CD4-positive, alpha-beta T cell treated with Interleukin-2 at 100 ng/mL for 4 hours (primary cell): ENCODE measurements around the gene TIMP2.

Source experiments
- DNase-seq: peaks from one replicate; pipeline ENCODE4 v3.0.0-alpha.2; 2020; ENCODE audit warnings: low spot score

TIMP2 gene

DNA sequence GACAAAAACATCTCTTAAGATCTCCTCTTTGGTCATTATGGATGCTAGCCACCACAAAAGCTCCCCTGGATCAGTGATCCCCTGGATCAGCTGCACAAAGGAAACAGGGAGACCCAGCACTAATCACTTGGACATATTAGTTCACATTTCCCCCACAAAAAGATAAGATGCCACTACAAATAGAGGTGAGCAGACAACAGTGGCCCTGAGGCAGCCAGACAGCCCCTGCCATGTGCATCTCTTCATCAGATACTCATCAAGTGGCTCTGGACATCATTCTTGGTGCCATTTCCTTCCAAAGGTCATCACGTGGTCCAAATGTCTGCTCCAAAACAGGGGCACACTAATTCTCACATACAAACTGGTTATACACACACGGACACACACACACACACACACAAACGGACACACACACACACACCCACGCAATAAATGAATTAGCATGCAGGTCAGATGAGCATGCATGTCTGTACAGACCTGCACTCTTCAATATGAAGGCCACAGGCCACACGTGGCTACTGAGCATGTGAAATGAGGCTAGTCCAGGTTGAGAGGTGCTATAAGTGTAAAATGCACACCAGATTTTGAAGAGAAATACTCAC lies 88.7 kb downstream of the TIMP2 start:
- no peak for DNase-seq

DNA sequence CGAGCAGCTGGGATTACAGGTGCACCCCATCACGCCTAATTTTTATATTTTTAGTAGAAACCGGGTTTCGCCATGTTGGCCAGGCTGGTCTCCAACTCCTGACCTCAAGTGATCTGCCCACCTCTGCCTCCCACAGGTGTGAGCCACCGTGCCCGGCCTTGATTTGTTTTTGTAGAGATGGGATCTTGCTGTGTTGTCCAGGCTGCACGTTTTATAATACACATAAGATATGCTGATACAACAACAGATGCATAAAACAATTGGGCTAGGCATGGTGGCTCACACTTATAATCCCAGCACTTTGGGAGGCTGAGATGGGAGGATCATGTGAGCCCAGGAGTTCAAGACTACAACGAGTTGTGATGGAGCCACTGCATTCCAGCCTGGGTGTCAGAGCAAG lies 90.6 kb downstream of the TIMP2 start:
- no peak for DNase-seq

- DNase-seq: no peak
Observed at GRCh38 chr17:78832541-78832810, 92.7 kb downstream of the TIMP2 start.

DNA sequence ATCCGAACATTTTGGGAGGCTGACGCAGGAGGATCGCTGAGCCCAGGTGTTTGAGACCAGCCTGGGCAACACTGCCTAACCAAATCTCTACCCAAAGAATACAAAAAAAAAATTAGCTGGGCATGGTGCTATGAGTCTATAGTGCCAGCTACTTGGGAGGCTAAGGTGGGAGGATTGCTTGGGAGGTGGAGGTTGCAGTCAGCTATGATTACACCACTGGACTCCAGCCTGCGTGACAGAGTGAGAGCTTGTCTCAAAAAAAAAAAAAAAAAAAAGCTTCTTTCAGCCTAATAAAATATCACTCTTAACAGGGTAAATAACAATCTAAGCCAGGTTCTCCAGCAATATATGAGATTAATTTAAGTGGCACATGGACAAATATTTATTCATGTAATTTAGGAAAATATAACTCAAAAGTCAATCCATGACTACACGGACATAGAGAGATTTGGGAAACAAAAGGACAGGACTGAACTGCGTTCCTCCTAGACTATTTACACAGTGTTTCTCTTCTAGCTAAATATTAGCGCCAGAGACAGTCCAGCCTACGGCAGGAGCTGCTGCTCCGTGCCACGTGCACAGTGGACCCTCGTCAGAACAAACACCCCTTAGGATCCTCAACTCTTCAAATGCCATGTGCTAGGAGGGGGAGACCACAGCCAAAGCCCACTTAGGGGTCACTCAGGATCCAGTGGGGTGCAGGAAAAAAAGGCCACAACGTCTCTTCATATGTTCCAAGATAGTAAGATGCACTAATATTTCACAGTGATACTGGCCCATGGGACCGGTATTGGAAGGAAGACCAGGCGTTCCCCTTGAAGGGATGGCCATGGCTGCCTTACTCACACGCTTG lies 93.3 kb downstream of the TIMP2 start:
- no peak for DNase-seq

DNA sequence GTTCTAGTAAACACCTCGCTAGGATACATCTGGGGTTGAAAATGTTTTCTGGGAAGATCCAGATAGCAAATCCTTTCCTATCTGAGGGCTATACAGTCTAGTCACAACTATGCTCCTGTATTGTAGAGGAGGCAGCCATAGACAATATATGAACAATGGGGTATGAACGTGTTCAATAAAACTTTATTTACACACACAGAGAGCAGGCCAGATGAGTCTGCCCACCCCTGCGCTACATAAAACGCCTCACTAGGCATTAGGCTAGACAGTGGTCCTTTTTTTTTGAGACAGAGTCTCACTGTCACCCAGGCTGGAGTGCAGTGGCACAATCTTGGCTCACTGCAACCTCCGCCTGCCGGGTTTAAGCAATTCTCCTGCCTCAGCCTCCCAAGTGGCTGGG lies 95.7 kb downstream of the TIMP2 start:
- no peak for DNase-seq

DNA sequence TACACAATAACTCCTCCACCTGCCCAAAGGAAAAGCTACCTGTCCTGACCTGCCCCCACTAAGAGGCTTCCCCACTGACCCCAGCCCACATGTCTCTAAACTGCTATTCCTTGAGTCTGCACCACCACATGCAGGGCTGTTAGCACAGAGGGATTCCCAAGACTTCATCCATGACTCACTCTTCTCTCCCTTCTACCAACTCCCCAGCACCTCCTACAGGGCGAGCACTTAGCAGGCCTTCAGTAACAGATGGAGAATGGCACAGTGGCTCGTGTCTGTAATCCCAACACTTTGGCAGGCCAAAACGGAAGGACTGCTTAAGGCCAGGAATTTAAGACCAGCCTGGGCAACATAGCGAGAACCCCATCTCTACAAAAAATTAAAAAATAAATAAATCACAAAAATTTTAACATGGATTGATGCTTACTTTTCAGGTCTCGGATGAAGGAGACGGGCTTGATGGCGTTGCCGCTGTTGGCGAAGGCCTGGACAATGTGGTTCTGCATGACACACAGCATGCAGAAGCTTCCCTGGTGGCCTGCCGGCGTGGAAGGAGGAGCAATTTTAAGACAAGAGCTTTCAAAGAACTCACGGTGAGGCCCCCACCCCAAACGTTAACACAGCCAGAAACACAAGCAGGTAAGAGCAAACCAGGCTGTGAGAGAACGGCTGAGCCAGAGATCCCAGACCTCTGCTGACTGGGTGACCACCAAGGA lies 96.6 kb downstream of the TIMP2 start:
- DNase-seq: no peak

GRCh38 chr17:78826836-78827509 lies 98.2 kb downstream of the TIMP2 start:
- DNase-seq: no peak

DNA sequence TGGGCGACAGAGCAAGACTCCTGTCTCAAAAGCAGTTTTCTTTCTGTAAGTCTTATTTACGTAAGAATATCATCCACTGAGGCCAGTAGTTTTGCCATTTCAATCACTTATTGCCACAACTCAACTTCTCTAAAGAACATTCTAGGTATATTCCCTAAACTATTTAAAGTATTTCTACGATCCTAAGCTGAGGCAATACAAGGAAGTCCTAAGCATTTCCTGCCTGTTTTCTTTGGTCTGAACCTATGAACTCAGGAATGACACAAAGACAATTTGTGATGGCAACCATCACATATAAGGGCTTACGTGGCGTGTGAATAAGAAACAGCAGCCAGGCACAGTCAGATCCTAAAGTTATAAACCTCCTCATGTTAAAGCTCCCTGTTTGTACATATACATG lies 98.8 kb downstream of the TIMP2 start:
- DNase-seq: no peak

DNA sequence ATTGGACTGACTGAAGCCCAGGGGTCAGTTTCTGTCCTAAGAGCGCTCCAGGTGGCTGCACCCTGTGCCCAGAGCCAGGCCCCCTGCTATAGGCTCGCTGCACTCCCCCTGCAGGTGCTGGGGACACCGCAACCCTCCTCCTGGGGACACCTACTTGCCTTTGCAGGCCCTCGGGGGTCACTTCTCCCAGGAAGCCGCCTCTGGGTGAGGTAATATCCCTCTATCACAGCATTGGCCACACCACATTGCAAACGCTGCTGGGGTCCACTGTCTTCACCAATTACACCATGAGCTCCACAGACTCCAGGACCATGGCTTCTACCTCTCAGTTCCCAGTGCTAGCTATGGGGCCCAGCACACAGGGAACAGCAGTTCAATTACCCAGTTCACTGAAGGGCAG lies 99.5 kb downstream of the TIMP2 start:
- no peak for DNase-seq

DNA sequence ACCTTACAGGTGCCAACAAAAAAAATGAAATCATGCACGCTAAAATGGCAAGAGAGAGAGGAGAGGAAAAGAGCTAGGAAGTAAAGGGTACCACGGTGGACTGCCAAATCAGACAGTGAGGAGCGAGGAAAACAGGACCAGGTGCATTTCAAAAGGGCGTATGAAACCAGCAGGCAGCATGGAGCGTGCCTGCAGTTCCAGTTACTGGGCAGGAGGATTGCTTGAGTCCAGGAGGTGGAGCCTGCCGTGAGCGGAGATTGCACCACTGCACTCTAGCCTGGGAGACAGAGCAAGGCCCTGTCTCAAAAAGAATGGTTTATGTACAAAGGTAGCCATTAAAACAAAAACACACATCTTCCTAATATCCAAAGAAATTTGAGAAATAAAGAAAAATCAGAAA lies 100.9 kb downstream of the TIMP2 start:
- DNase-seq: no peak

GRCh38 chr17:78823282-78824046 lies 101.7 kb downstream of the TIMP2 start:
- DNase-seq: no peak

- no peak for DNase-seq
Observed at GRCh38 chr17:78822552-78822951, 102.6 kb downstream of the TIMP2 start.

- DNase-seq: no peak
Observed at GRCh38 chr17:78821961-78822360, 103.2 kb downstream of the TIMP2 start.

DNA sequence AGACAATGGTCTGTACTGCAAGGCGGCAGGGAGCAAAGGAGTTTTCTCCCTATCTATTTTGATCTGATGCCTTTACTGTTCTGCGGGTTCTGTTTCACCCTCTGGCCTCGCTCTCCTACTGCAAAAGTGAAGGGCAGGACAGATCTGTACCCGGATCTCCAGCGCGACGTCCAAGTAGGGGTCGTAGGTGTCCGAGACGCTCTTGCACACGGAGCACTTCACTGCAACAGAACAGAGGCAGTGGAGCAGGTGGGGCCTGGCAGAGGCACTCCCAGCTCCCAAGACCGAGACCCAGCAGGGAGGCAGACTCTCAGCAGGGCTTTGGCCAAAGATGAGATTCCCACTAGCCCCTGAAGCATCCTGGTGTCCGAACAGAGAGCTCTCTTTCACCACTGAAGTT lies 104.3 kb downstream of the TIMP2 start:
- no peak for DNase-seq

DNA sequence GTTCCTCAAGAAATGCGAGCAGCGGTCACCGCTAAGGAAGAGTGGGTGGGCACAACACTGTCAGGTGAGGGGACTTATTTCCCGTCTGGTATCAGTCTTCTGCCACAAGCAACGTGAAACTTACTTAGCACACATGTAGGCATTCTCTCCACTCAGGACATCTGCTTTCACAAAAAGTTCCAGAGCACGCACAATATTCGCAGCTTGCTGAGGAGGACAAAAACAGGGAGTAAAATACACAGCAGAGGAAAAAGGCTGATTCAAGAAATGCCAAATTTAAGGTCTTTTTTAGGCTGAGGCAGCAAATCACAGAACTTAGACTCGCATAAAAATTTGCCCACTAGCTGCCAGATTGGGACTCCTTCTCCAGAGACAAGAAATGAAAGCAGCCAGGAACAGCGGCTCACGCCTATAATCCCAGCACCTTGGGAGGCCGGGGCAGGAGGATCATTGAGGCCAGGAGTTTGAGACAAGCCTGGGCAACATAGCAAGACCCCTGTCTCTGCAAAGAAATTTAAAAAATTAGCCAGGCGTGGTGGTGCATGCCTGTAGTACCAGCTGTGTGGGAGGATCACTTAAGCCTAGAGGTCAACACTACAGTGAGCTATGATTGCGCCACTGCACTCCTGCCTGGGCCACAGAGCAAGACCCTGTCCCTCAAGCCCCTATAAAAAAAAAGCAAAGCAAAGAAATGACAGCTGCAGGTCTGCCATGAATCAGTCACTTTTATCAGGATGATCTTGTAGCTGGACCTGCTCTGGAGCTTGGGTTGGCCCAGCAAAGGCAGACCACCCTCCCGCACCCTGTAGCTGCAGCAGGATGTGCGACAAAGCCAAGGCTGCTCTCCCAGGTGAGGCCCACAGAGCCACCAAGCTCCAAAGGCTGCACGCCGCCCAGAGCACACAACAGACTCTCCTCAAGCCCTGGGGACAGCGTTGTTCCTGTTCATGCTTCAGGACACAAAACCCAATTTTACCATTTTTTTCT lies 105.1 kb downstream of the TIMP2 start:
- no peak for DNase-seq

- no peak for DNase-seq
Observed at GRCh38 chr17:78819402-78819801, 105.8 kb downstream of the TIMP2 start.

GRCh38 chr17:78818932-78819331 lies 106.3 kb downstream of the TIMP2 start:
- peak; percentile 56 for DNase-seq

- no peak for DNase-seq
Observed at GRCh38 chr17:78818152-78818846, 106.9 kb downstream of the TIMP2 start.

DNA sequence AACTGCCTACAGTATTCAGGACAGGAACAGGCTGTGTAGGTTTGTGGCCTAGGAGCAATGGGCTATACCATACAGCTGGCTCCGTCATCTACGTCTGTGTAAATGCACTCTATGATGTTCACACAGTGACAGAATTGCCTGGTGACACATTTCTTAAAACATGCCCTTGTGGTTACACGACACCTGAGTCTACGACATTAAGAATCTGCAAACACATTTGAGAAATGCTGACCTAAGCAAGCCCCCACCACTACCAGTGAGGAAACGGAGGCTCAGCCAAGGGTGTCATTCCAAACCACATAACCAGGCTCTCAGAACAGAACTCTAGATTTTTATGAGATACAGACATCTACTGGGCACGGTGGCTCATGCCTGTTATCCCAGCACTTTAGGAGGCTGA lies 108.1 kb downstream of the TIMP2 start:
- DNase-seq: peak; percentile 89

- no peak for DNase-seq
Observed at GRCh38 chr17:78815696-78816095, 109.5 kb downstream of the TIMP2 start.
